Activated T-helper 2 cell treated with anti-CD3 and anti-CD28 coated beads, Interferon-gamma antibody, Interleukin-2, Interleukin-4, amounts not matched to agents 10 μg/mL and 5 μg/mL and 100 μg/mL, durations not matched to agents 14 hours and 24 hours and 36 hours (primary cell): ENCODE measurements around the gene NBPF3. TPM values are rescaled to one million over a fixed set of nuclear protein-coding genes. Genes with fewer than 3 reads are reported as not detected.
A peak's percentile ranks its signal among the peaks of the same experiment; 100 is the strongest.
"Not testable (repeated sequence)": the region's sequence is repeated elsewhere in the genome, so short reads cannot be mapped to it uniquely, and the experiment has no call there.

Experiments used
- DNase-seq: peaks from one replicate; pipeline ENCODE4 v3.0.0; 2021; ENCODE audit warnings: low spot score
- H3K27ac Mint-ChIP-seq: one replicate; pipeline ENCODE4 v1.8.0; 2021; ENCODE audit warnings: mixed read lengths
- H3K27me3 Mint-ChIP-seq: one replicate; pipeline ENCODE4 v1.8.0; 2021; ENCODE audit warnings: low read depth, mixed read lengths
- H3K36me3 Mint-ChIP-seq: one replicate; pipeline ENCODE4 v1.8.0; 2021; ENCODE audit warnings: low read depth, mixed read lengths
- H3K4me1 Mint-ChIP-seq: one replicate; pipeline ENCODE4 v1.8.0; 2021; ENCODE audit warnings: low read depth, mixed read lengths
- H3K4me3 Mint-ChIP-seq: one replicate; pipeline ENCODE4 v1.8.0; 2021; ENCODE audit warnings: low read depth, mild to moderate bottlenecking, moderate library complexity, mixed read lengths
- H3K9me3 Mint-ChIP-seq: one replicate; pipeline ENCODE4 v1.8.0; 2021; ENCODE audit warnings: mixed read lengths
- intact Hi-C: fragments of 100-400 bp; cut with micrococcal nuclease; formaldehyde crosslinking; loops from one replicate; pipeline ENCODE4 v1.15.1; 2023
- total RNA-seq: library from RNA; stranded (reverse); gene quantifications from 2 replicates; pipeline ENCODE4 v1.2.3, GENCODE V29; 2022

The NBPF3 gene
- total RNA-seq, 1 donor from 2014 or later, result 3.9 TPM

GRCh38 chr1:21508580-21509350 lies 68.8 kb downstream of the NBPF3 start:
- Mint-ChIP-seq H3K4me1 (peaks cover 5% of the 10 kb centered on the region), H3K27ac (no peak overlapping the region), H3K27me3 (peaks cover 48% of the 10 kb centered on the region), H3K36me3 (no peaks in the 10 kb centered on the region), H3K9me3 (no peaks in the 10 kb centered on the region), H3K4me3 (peak overlapping the region; percentile 57)
- intact Hi-C loops, result loop anchor here (2.0 kb wide), 1 partner anchor 150 kb away; no protein-coding TSS in a partner anchor
- DNase-seq, result peak; percentile 41

- no peak within 1 kb of the TSS for H3K27ac Mint-ChIP-seq
- no peaks in the 10 kb centered on the region for H3K36me3 Mint-ChIP-seq
- peak within 1 kb of the TSS; percentile 57 for H3K4me3 Mint-ChIP-seq
- H3K4me1 Mint-ChIP-seq, result peaks cover 5% of the 10 kb centered on the region
- no peaks in the 10 kb centered on the region for H3K9me3 Mint-ChIP-seq
- peaks cover 48% of the 10 kb centered on the region for H3K27me3 Mint-ChIP-seq
- intact Hi-C loops, result loop anchor here (2.0 kb wide), 1 partner anchor 149 kb away; no protein-coding TSS in a partner anchor
- DNase-seq, result no peak
These were observed 69.6 kb downstream of the NBPF3 start, which contains the start of gene ALPL for GRCh38 chr1:21509351-21510112. TSS of gene ALPL (plus strand) at chr1:21509423. CDS start at chr1:21554082, 44,659 bp downstream.

GRCh38 chr1:21510113-21510493 lies 70.2 kb downstream of the NBPF3 start:
- Mint-ChIP-seq H3K36me3 (no peaks in the 10 kb centered on the region), H3K4me3 (no peak overlapping the region), H3K27ac (no peak overlapping the region), H3K4me1 (peaks cover 5% of the 10 kb centered on the region), H3K27me3 (peaks cover 47% of the 10 kb centered on the region), H3K9me3 (no peaks in the 10 kb centered on the region)
- DNase-seq, result no peak
- intact Hi-C loops, result no loop called here

- H3K9me3 Mint-ChIP-seq, result no peaks in the 10 kb centered on the region
- no peak overlapping the region for H3K4me3 Mint-ChIP-seq
- no peaks in the 10 kb centered on the region for H3K36me3 Mint-ChIP-seq
- peaks cover 46% of the 10 kb centered on the region for H3K27me3 Mint-ChIP-seq
- intact Hi-C loops, result no loop called here
- peaks cover 5% of the 10 kb centered on the region for H3K4me1 Mint-ChIP-seq
- H3K27ac Mint-ChIP-seq, result no peak overlapping the region
- DNase-seq, result no peak
These were observed 71.1 kb downstream of the NBPF3 start for GRCh38 chr1:21510885-21511578.

GRCh38 chr1:21511579-21512522 lies 71.9 kb downstream of the NBPF3 start:
- Mint-ChIP-seq H3K36me3 (no peaks in the 10 kb centered on the region), H3K4me1 (peaks cover 5% of the 10 kb centered on the region), H3K4me3 (no peak overlapping the region), H3K9me3 (no peaks in the 10 kb centered on the region), H3K27me3 (peaks cover 41% of the 10 kb centered on the region), H3K27ac (no peak overlapping the region)
- no peak for DNase-seq
- intact Hi-C loops, result no loop called here

GRCh38 chr1:21514245-21514644 lies 74.3 kb downstream of the NBPF3 start:
- no peak overlapping the region for H3K4me3 Mint-ChIP-seq
- no peaks in the 10 kb centered on the region for H3K4me1 Mint-ChIP-seq
- H3K36me3 Mint-ChIP-seq, result no peaks in the 10 kb centered on the region
- DNase-seq, result no peak
- H3K27me3 Mint-ChIP-seq, result peaks cover 25% of the 10 kb centered on the region
- intact Hi-C loops, result no loop called here
- H3K27ac Mint-ChIP-seq, result no peak overlapping the region
- no peaks in the 10 kb centered on the region for H3K9me3 Mint-ChIP-seq

- peaks cover 4% of the 10 kb centered on the region for H3K27me3 Mint-ChIP-seq
- intact Hi-C loops, result no loop called here
- no peaks in the 10 kb centered on the region for H3K9me3 Mint-ChIP-seq
- H3K4me1 Mint-ChIP-seq, result no peaks in the 10 kb centered on the region
- H3K4me3 Mint-ChIP-seq, result no peak overlapping the region
- H3K36me3 Mint-ChIP-seq, result no peaks in the 10 kb centered on the region
- no peak for DNase-seq
- no peak overlapping the region for H3K27ac Mint-ChIP-seq
These were observed 77.2 kb downstream of the NBPF3 start for GRCh38 chr1:21517161-21517589.

GRCh38 chr1:21517660-21518480 lies 77.9 kb downstream of the NBPF3 start:
- no peak overlapping the region for H3K27ac Mint-ChIP-seq
- peaks cover 3% of the 10 kb centered on the region for H3K27me3 Mint-ChIP-seq
- intact Hi-C loops, result no loop called here
- H3K4me3 Mint-ChIP-seq, result no peak overlapping the region
- no peaks in the 10 kb centered on the region for H3K9me3 Mint-ChIP-seq
- H3K4me1 Mint-ChIP-seq, result no peaks in the 10 kb centered on the region
- no peaks in the 10 kb centered on the region for H3K36me3 Mint-ChIP-seq
- no peak for DNase-seq

- H3K27me3 Mint-ChIP-seq, result peaks cover 3% of the 10 kb centered on the region
- no peak overlapping the region for H3K27ac Mint-ChIP-seq
- intact Hi-C loops, result no loop called here
- no peaks in the 10 kb centered on the region for H3K4me1 Mint-ChIP-seq
- no peaks in the 10 kb centered on the region for H3K9me3 Mint-ChIP-seq
- DNase-seq, result no peak
- H3K4me3 Mint-ChIP-seq, result no peak overlapping the region
- no peaks in the 10 kb centered on the region for H3K36me3 Mint-ChIP-seq
These were observed 79.0 kb downstream of the NBPF3 start for GRCh38 chr1:21518774-21519455.

GRCh38 chr1:21519486-21520070 lies 79.6 kb downstream of the NBPF3 start:
- H3K4me3 Mint-ChIP-seq, DNase-seq, H3K36me3 Mint-ChIP-seq, H3K4me1 Mint-ChIP-seq, H3K27me3 Mint-ChIP-seq, H3K27ac Mint-ChIP-seq, intact Hi-C loops, H3K9me3 Mint-ChIP-seq: not testable (repeated sequence)
